HG02885 (cell line): Measurements from ENCODE around the gene DZIP3.
"Not testable (repeated sequence)": the region's sequence is repeated elsewhere in the genome, so short reads cannot be mapped to it uniquely, and the experiment has no call there.

Experiments used
- ATAC-seq: cut with Tn5 transposase; IDR thresholded peaks from one replicate; pipeline ENCODE4 v1.9.1; 2021; ENCODE audit warnings: mild to moderate bottlenecking; ENCODE audit not compliant: unreplicated experiment, poor library complexity

The DZIP3 gene

GRCh38 chr3:108599677-108600409 lies 10.3 kb downstream of the DZIP3 start:
- no peak for ATAC-seq

- no peak for ATAC-seq
Observed at GRCh38 chr3:108602249-108602934, 12.9 kb downstream of the DZIP3 start.

- no peak for ATAC-seq
Observed at GRCh38 chr3:108602935-108603294, 13.4 kb downstream of the DZIP3 start.

DNA sequence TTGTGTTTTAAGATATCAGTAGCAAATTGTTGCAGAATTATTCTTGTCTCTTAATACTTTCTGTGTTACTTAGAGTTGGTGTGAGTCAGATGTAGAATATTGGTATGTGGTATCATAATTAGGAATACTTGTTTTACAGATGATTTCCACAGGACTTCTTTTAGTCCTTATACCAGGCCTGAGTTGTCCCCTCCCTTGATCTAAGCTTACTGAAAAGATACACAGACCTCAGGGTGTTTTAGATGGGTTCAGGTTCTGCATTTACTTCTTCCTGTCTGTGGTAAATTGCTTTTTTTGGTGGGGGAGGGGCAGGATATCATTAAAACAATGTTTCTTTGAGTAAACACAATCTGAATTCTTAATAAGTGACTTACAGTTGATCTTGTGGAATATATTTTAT lies 14.2 kb downstream of the DZIP3 start:
- no peak for ATAC-seq

GRCh38 chr3:108605028-108605427 lies 15.5 kb downstream of the DZIP3 start:
- no peak for ATAC-seq

- no peak for ATAC-seq
Observed at GRCh38 chr3:108605491-108605890, 16.0 kb downstream of the DZIP3 start.

- no peak for ATAC-seq
Observed at GRCh38 chr3:108608750-108609149, 19.2 kb downstream of the DZIP3 start.

DNA sequence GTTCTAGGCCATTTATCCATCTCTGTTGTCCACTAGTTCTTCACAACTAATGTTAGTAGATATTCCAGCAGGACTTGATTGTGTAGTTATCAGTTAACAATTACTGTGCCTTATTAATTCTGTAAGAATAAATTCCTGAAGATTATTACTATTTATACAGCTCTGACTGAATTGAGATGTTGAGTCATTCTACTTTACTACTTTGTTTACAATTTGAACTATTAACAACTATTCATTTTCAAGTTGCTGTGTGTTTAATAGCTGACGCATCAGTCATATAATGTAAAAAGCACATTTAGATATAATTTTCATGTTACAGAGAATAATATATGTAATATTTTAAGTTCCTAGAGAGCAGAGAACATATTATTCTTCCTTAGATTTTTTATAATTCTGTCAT lies 21.1 kb downstream of the DZIP3 start:
- no peak for ATAC-seq

DNA sequence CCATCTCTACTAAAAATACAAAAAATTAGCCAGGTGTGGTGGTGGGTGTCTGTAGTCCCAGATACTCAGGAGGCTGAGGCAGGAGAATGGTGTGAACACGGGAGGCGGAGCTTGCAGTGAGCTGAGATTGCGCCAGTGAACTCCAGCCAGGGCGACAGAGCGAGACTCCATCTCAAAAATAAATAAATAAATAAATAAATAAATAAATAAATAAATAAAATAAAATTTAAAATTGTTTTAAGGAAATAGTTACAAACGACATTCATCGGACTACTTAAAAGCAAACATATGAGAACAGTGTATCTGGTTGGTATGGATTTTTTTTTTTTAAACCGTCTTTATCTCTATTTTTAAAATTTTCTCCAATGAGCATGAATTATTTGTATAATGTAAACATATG lies 26.6 kb downstream of the DZIP3 start:
- not testable (repeated sequence) for ATAC-seq

GRCh38 chr3:108620250-108620649 lies 30.7 kb downstream of the DZIP3 start:
- no peak for ATAC-seq

DNA sequence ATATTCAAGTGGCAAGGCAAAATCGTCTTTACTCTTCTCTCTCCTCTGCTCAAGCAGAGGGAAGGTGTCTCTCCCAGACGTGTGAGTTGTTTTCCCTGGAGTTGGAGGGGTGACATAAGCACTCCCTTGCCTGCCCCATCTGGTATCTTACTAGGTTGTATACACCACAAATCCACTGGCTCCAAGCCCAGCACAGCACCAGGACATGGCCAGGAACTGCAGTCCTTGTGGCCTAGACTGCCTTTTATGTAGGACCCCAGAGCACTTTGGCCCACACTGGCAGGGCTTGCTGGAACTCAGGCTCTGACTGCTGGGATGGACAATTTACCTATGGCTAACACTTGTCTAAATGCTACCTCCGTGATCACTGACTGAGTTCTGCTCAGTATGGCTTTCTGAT lies 34.0 kb downstream of the DZIP3 start:
- no peak for ATAC-seq

- ATAC-seq = no peak
Observed at GRCh38 chr3:108629974-108630373, 40.5 kb downstream of the DZIP3 start.

DNA sequence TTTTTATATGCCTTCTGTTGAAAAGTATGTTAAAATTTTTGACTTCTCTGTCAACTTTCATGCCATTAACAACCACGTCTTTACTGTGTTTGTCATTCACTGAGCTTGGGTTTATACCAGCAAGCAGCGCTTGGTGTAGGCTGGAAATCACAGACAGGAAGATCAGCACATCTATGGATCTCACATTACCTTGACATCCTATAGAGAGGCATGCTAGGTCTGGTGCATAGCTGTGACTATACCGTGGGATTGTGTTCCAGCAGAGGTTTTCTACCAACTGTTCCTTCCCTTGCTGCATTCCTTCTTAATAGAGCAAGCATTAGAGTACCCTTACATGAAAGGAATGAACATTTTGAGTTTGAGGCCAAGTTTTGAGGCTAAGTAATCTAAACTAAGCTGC lies 53.0 kb downstream of the DZIP3 start:
- ATAC-seq = no peak

DNA sequence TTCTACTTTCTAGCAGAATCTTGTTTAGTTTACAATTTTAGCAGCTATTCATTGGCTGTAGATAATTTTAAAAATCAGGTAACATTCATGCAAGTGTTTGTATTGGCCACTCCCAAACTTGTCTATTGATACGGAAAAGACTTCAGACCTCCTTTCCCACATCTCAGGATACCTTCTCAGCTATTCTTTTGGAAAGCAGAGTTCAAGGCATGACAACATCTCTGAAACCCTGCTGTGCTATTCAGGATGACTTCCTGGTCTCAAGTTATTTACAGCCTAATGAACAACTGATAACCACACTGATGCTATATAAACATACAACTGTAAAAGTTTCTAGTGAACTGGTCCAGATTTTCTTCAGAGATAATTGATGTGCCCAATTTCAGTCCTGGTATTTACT lies 55.8 kb downstream of the DZIP3 start:
- no peak for ATAC-seq

DNA sequence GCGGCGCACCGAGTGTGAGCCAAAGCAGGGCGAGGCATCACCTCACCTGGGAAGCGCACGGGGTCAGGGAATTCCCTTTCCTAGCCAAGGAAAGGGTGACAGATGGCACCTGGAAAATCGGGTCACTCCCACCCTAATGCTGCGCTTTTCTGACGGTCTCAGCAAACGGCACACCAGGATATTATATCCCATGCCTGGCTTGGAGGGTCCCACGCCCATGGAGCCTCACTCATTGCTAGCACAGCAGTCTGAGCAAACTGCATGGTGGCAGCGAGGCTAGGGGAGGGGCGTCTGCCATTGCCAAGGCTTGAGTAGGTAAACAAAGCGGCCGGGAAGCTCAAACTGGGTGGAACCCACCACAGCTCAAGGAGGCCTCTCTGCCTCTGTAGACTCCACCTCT lies 66.1 kb downstream of the DZIP3 start:
- ATAC-seq = not testable (repeated sequence)

DNA sequence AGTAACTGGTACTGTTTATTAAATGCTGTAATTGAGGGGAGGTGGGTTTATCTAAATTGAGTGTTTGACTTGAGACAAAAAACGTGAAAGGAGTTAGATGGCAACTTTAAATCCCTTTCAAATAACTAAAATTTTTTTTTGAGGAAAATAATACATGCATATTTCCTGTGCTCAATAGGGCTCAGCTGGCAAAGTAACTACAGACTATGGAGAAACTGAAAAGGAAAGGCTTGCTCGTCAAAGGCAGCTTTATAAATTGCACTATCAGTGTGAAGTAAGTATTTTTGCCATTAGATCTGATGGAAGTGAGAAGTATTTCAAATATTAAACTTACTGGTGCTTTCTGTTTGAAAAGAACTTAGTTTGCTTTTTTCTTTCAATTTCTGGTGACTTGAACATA lies 72.2 kb downstream of the DZIP3 start:
- ATAC-seq = no peak

- peak; percentile 92 for ATAC-seq
Observed at GRCh38 chr3:108662142-108662738, 72.7 kb downstream of the DZIP3 start.

GRCh38 chr3:108664266-108664665 lies 74.7 kb downstream of the DZIP3 start:
- ATAC-seq = no peak

DNA sequence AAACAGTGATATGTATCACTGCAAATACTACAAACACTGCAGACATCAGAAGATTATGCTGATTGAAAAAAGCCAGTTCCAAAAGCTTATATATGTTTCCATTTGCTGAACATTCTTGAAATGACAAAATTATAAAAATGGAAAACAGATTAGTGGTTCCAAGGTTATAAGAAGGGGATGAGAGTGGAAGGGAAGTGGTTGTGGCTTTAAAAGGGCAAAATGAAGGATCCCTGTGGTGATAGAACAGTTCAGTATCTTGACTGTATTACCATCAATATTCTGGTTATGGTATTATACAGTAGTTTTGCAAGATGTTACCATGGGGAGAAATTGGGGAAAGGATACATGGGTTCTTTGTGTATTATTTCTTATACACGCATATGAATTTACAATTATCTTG lies 77.8 kb downstream of the DZIP3 start:
- no peak for ATAC-seq

DNA sequence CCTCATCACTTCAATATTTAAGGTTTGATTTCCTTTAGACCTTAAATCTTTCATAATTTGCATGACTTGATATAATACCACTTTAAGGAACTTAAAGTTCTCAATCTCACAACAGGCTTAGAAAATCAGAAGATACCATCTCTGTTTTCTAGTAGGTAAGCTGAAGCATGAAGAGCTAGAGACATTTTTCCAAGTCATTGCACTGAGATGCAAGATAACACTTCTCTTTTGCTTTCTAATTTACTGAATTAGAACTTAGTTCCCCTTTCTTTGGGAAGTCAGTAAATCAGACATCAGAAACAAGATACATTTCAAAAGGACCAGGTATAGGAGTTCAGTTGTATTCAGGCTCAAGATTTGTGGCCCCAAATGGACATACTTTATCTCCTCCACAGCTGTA lies 79.7 kb downstream of the DZIP3 start:
- peak; percentile 52 for ATAC-seq

DNA sequence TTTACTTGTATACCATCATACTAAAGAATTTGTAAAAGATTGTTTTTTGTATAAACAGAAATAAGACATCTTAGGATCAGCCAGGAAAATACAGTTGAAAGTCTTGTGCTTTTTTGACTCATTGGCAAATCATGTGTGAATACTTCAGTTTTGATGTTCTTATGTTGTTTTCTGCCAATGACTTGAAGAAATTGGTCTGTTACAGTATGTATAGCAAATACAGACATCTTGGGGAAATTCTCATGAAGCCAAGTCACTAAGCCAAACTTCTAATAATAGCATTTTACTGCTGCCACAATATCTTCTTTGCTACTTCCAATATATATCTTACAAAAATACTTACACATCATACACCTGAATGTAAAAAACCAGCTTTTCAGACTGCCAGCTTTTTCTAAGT lies 83.2 kb downstream of the DZIP3 start:
- no peak for ATAC-seq
